K562 (cell line): Measurements from ENCODE around the gene PLTP. TPM values are rescaled to one million over a fixed set of nuclear protein-coding genes. Genes with fewer than 3 reads are reported as not detected.

Source experiments
- CEBPG ChIP-seq, 3 experiments: fragments of 200-800 bp in 1 of 3; sonication (Bioruptor generic) in 1 of 3; sonication (generic) in 1 of 3; formaldehyde crosslinking in 1 of 3; IDR thresholded peaks in 2 of 3; conservative IDR thresholded peaks in 1 of 3; 2 replicates each; pipeline versions ENCODE4 v1.6.1 to v1.8.0; 2016 to 2022; ENCODE audit warnings: missing compliant biosample characterization in 2 of 3, missing genetic modification characterization in 2 of 3, mild to moderate bottlenecking in 1 of 3, missing genetic modification reagents in 1 of 3
- CHD2 ChIP-seq: IDR thresholded peaks from 2 replicates; pipeline ENCODE4 v1.6.1; 2011; ENCODE audit warnings: low read depth, low read length
- EHMT2 ChIP-seq: fragments of 450-650 bp; IDR thresholded peaks from 2 replicates; pipeline ENCODE4 v1.6.1; 2018; ENCODE audit warnings: antibody characterized with exemption
- FOXP1 ChIP-seq: sonication (generic); formaldehyde crosslinking; IDR thresholded peaks from 2 replicates; pipeline ENCODE4 v1.8.0; 2022; ENCODE audit warnings: mild to moderate bottlenecking, missing genetic modification reagents
- HCFC1 ChIP-seq: IDR thresholded peaks from 2 replicates; pipeline ENCODE4 v1.6.1; 2012; ENCODE audit warnings: low read depth, low read length, improper control_type of control experiment
- HDGF ChIP-seq: fragments of 450-650 bp; IDR thresholded peaks from 2 replicates; pipeline ENCODE4 v1.6.1; 2016
- KLF13 ChIP-seq: fragments of 450-650 bp; IDR thresholded peaks from 2 replicates; pipeline ENCODE4 v1.6.1; 2016; ENCODE audit warnings: missing genetic modification characterization, low read depth, mild to moderate bottlenecking, missing compliant biosample characterization, moderate library complexity, borderline replicate concordance
- LCOR ChIP-seq: sonication (generic); formaldehyde crosslinking; IDR thresholded peaks from 2 replicates; pipeline ENCODE4 v1.8.0; 2022; ENCODE audit warnings: mild to moderate bottlenecking, missing genetic modification reagents
- MAX ChIP-seq: sonication (generic); formaldehyde crosslinking; IDR thresholded peaks from 2 replicates; pipeline ENCODE4 v1.9.0; 2022; ENCODE audit warnings: mild to moderate bottlenecking, missing genetic modification reagents
- MXI1 ChIP-seq: IDR thresholded peaks from 2 replicates; pipeline ENCODE4 v1.6.1; 2011; ENCODE audit warnings: low read depth, mild to moderate bottlenecking, improper control_type of control experiment, low read length
- NCOA1 ChIP-seq: fragments of 450-650 bp; IDR thresholded peaks from 2 replicates; pipeline ENCODE4 v1.6.1; 2016; ENCODE audit warnings: low read depth
- NCOA4 ChIP-seq: fragments of 450-650 bp; IDR thresholded peaks from 2 replicates; pipeline ENCODE4 v1.6.1; 2018; ENCODE audit warnings: mild to moderate bottlenecking; ENCODE audit not compliant: partially characterized antibody
- NEUROD1 ChIP-seq: fragments of 150-350 bp; IDR thresholded peaks from 2 replicates; pipeline ENCODE4 v1.6.1; 2014; ENCODE audit warnings: borderline replicate concordance, low read length, low read depth; ENCODE audit not compliant: partially characterized antibody
- PCBP2 ChIP-seq: fragments of 200-400 bp; formaldehyde crosslinking; IDR thresholded peaks from 2 replicates; pipeline ENCODE4 v1.6.1; 2018; ENCODE audit warnings: low read length, low read depth, mild to moderate bottlenecking, moderate library complexity; ENCODE audit not compliant: poor library complexity, severe bottlenecking
- POLR2B ChIP-seq: fragments of 450-650 bp; IDR thresholded peaks from 2 replicates; pipeline ENCODE4 v1.6.1; 2018; ENCODE audit warnings: low read depth; ENCODE audit not compliant: partially characterized antibody
- SETDB1 ChIP-seq: IDR thresholded peaks from one replicate; pipeline ENCODE4 v1.6.1; 2012; ENCODE audit warnings: low read length, control low read depth, inconsistent platforms
- SMAD1 ChIP-seq: fragments of 150-350 bp; IDR thresholded peaks from 2 replicates; pipeline ENCODE4 v1.6.1; 2014; ENCODE audit warnings: low read length, low read depth; ENCODE audit not compliant: partially characterized antibody
- SNIP1 ChIP-seq: fragments of 450-650 bp; IDR thresholded peaks from 2 replicates; pipeline ENCODE4 v1.7.1; 2017; ENCODE audit warnings: low read depth, mild to moderate bottlenecking
- SPI1 ChIP-seq: IDR thresholded peaks from 2 replicates; pipeline ENCODE4 v1.6.1; 2011; ENCODE audit warnings: low read depth, low read length, control low read depth, borderline replicate concordance
- TFAM ChIP-seq: fragments of 250-450 bp; sonication (Bioruptor Pico); conservative IDR thresholded peaks from 2 replicates; pipeline ENCODE4 v1.5.0; 2021; ENCODE audit warnings: mild to moderate bottlenecking, moderate library complexity
- USF1 ChIP-seq: sonication (generic); formaldehyde crosslinking; IDR thresholded peaks from 2 replicates; pipeline ENCODE4 v1.9.0; 2022; ENCODE audit warnings: mild to moderate bottlenecking, missing genetic modification reagents
- ZBTB12 ChIP-seq: fragments of 250-450 bp; sonication (Bioruptor Pico); IDR thresholded peaks from 2 replicates; pipeline ENCODE4 v1.4.0; 2020
- ZBTB8A ChIP-seq: fragments of 450-650 bp; IDR thresholded peaks from 2 replicates; pipeline ENCODE4 v1.6.1; 2018; ENCODE audit warnings: mild to moderate bottlenecking, moderate library complexity; ENCODE audit not compliant: partially characterized antibody
- ZNF239 ChIP-seq: fragments of 250-450 bp; sonication (Bioruptor Pico); IDR thresholded peaks from 2 replicates; pipeline ENCODE4 v1.4.0; 2020; ENCODE audit warnings: mild to moderate bottlenecking
- ZNF263 ChIP-seq: sonication (generic); formaldehyde crosslinking; IDR thresholded peaks from 2 replicates; pipeline ENCODE4 v1.8.0; 2022; ENCODE audit warnings: mild to moderate bottlenecking, missing genetic modification reagents, borderline replicate concordance
- ZNF41 ChIP-seq: fragments of 250-450 bp; sonication (Bioruptor Pico); conservative IDR thresholded peaks from 2 replicates; pipeline ENCODE4 v1.4.0; 2020; ENCODE audit warnings: mild to moderate bottlenecking
- ZNF79 ChIP-seq: fragments of 250-450 bp; sonication (Bioruptor Pico); IDR thresholded peaks from 2 replicates; pipeline ENCODE4 v1.4.0; 2020; ENCODE audit warnings: low read depth, mild to moderate bottlenecking, moderate library complexity
- polyA plus RNA-seq, 8 experiments: library from polyadenylated mRNA; depleted of rRNA in 4 of 8; stranded (reverse) in 5 of 8; unstranded in 3 of 8; fragments of >200 nt; fragmentation: Nextera tagmentation in 2 of 8; fragmentation: Illumina TruSeq in 1 of 8; extraction: Ambion mirVana in 2 of 8; extraction: Trizol in 1 of 8; gene quantifications; 2 replicates each; pipeline versions ENCODE4 v1.2.1 to v1.2.3, GENCODE V29; 2011 to 2014; ENCODE audit warnings: inconsistent platforms in 1 of 8, missing spikeins in 1 of 8
- total RNA-seq, 7 experiments: library from RNA; depleted of rRNA in 6 of 7; stranded (reverse); fragments of >200 nt in 6 of 7; fragmentation: Illumina TruSeq in 2 of 7; extraction: Trizol in 2 of 7; gene quantifications; 2 replicates each; pipeline versions ENCODE4 v1.2.1 to v1.2.3, GENCODE V29; 2011 to 2021; ENCODE audit warnings: low replicate concordance in 1 of 7

The PLTP gene
- total and polyA plus RNA-seq, 9 of the 15 experiments (the other 6 are each of a cell fraction or from before 2014, with no cell fraction given), result 2.8 to 29.3 (median 17.6) TPM

- TF ChIP-seq NEUROD1 (no peak), SMAD1 (no peak), NCOA4 (no peak), HCFC1 (no peak), TFAM (CRISPR knock-in tag) (no peak), SNIP1 (no peak), PCBP2 (no peak), SPI1 (no peak), MAX (peak; percentile 87), HDGF (no peak), ZNF41 (no peak), MXI1 (no peak), NCOA1 (no peak), LCOR (no peak), CEBPG (CRISPR knock-in tag; IDR thresholded peaks at IDR 0.05) (peak; percentile 36; the same call in 1 of the 2 replicates), CEBPG (tag; conservative IDR thresholded peaks at IDR 0.05 in 1 of 2, IDR thresholded peaks at IDR 0.05 in 1 of 2) (peak; percentile 43 to 57; a peak in 3 of 4 replicates), SETDB1 (no peak), EHMT2 (no peak), ZBTB8A (no peak), ZNF263 (CRISPR knock-in tag) (no peak), USF1 (CRISPR knock-in tag) (peak; percentile 84), FOXP1 (CRISPR knock-in tag) (no peak), KLF13 (tag) (no peak), CHD2 (no peak), ZNF79 (CRISPR knock-in tag) (no peak), POLR2B (no peak), ZNF239 (no peak), ZBTB12 (CRISPR knock-in tag) (no peak)
These were observed 34.4 kb upstream of the PLTP start (continued) for GRCh38 chr20:45946149-45946970.
